Cardiac fibroblast (primary cell): ENCODE data around the gene SORL1-AS1.

Experiments used
- DNase-seq, 2 donors: peaks; one replicate each; pipeline versions ENCODE4 v3.0.0 to v3.0.0-alpha.2; 2010; ENCODE audit warnings: low read depth in 2 of 2
- H3K4me3 ChIP-seq, 2 donors: replicated peaks in 1 of 2; 1 replicate in 1 of 2; 2 replicates in 1 of 2; pipeline ENCODE4 v1.5.1; 2011; ENCODE audit warnings: low read depth in 2 of 2, low read length in 2 of 2, mild to moderate bottlenecking in 2 of 2, moderate library complexity in 1 of 2
- TF ChIP-seq, protein P1 (sequence below): IDR thresholded peaks from one replicate; pipeline ENCODE4 v1.5.1; 2011; ENCODE audit warnings: low read depth, mild to moderate bottlenecking, low read length, inconsistent platforms

Gene SORL1-AS1

GRCh38 chr11:121489823-121490222 lies 37.1 kb upstream of the SORL1-AS1 start:
- DNase-seq, result no peak
- no peak overlapping the region for H3K4me3 ChIP-seq
- TF ChIP-seq, protein P1, sequence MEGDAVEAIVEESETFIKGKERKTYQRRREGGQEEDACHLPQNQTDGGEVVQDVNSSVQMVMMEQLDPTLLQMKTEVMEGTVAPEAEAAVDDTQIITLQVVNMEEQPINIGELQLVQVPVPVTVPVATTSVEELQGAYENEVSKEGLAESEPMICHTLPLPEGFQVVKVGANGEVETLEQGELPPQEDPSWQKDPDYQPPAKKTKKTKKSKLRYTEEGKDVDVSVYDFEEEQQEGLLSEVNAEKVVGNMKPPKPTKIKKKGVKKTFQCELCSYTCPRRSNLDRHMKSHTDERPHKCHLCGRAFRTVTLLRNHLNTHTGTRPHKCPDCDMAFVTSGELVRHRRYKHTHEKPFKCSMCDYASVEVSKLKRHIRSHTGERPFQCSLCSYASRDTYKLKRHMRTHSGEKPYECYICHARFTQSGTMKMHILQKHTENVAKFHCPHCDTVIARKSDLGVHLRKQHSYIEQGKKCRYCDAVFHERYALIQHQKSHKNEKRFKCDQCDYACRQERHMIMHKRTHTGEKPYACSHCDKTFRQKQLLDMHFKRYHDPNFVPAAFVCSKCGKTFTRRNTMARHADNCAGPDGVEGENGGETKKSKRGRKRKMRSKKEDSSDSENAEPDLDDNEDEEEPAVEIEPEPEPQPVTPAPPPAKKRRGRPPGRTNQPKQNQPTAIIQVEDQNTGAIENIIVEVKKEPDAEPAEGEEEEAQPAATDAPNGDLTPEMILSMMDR, result no peak

GRCh38 chr11:121488641-121489040 lies 35.9 kb upstream of the SORL1-AS1 start:
- TF ChIP-seq, protein P1, result no peak
- DNase-seq, result no peak
- H3K4me3 ChIP-seq, result no peak overlapping the region

GRCh38 chr11:121488170-121488569 lies 35.4 kb upstream of the SORL1-AS1 start:
- TF ChIP-seq, protein P1, result no peak
- H3K4me3 ChIP-seq, result no peak overlapping the region
- no peak for DNase-seq

DNA sequence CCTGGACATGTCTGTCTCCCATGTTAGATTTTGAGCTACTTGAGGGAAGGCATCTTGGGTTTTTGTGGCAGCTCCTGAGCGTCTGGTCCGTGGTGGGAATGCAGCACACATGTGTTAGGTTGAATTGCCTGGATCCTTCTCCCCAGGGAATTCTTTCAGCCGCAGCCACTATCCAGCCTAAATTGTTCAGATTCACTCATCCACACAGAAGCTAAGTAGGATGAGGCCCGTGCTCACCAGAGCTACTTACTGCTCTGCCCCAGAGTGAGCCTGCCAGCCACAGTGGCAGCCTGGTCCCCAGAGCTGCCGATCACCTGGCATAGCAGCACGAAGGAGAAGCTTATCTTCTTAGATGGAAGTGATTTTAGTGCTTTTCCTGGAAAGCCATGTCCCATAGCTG lies 34.4 kb upstream of the SORL1-AS1 start:
- DNase-seq, result no peak
- TF ChIP-seq, protein P1, result no peak

DNA sequence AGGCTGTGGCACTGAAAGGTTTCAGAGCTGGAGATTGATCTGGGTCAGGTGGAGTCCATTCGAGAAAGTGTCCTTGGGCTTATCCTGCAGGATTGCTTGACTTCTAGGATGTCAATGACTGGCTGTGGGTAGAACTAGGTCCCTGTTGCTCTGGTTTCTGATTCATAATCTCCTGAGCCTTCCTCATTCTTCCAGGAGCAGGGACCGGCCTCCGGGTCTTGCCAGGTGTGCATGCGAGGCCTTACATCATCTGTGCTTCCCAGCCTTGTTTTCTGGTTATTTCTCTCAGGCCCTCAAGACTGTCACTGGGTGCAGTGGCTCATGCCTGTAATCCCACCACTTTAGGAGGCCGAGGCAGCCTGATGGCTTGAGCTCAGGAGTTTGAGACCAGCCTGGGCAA lies 33.3 kb upstream of the SORL1-AS1 start:
- H3K4me3 ChIP-seq, result no peak overlapping the region
- no peak for DNase-seq
- TF ChIP-seq, protein P1, result no peak

More for the DNA sequence above, 34.4 kb upstream of the SORL1-AS1 start:
- H3K4me3 ChIP-seq, result no peak overlapping the region

GRCh38 chr11:121485216-121485615 lies 32.4 kb upstream of the SORL1-AS1 start:
- TF ChIP-seq, protein P1, result no peak
- no peak overlapping the region for H3K4me3 ChIP-seq
- no peak for DNase-seq

DNA sequence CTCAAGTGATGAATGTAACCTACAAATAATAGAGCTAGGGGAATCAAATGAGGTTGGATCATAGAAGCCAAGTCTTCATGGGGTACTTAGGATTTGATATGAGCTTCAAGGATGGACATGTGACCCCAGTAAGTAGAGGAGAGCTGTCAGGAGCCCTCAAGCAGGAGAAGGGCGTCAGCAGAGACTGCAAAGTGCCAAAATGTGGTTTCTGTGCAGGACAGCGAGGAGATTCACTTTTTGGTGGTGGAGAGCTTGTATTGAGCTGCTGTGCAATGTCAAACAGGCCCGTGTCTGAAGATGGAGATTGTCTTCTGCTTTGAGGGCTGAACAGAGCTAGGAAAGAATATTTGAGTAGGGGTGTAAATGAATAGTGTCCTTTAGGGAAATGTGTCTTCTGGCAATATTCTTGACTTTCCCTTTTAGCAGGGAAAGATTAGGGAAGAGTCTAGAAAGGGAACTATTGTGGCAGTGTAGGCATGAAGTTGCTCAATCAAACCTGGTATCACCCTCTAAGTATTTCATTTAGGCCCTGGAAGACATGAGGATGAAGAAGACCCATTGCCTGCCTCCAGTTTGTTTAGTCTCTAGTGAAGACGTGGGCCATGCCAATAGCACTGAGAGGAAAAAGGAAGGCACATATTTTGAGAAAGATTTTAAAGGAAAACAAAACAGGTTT lies 31.2 kb upstream of the SORL1-AS1 start:
- no peak overlapping the region for H3K4me3 ChIP-seq
- no peak for DNase-seq
- TF ChIP-seq, protein P1, result no peak
